ENCODE data around the gene STOX2.

GRCh38 chr4:183971929-183972490 lies 66.9 kb downstream of the STOX2 start:
- TF ChIP-seq EZH2phosphoT487 (IDR thresholded peaks at IDR 0.05; ENCODE audit: insufficient read depth, low read depth): no peak
- TF ChIP-seq EZH2 (IDR thresholded peaks at IDR 0.05; ENCODE audit: insufficient read depth, poor library complexity, severe bottlenecking): no peak
